ENCODE results near the gene HYAL1.

Gene HYAL1

DNA sequence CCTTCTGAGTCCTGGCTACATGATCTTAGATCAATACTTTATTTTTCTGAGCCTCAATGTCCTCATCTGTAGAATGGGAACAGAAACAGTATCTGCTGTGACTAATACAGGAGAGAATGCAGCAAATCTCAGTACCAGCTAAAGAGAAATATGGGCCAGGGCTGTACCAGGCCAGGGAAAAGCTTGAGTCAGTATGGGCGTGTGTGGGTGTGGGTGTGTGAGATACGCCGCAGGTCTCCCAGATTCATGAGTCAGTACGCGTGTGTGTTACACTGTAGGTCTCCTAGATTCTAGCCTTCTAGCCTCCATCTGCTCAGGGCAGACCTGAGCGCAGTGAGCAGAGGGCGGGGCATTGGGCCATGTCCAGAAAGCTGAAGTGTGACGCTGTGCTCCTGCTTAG is 52.2 kb downstream of the HYAL1 start:
- TF ChIP-seq, protein P1, sequence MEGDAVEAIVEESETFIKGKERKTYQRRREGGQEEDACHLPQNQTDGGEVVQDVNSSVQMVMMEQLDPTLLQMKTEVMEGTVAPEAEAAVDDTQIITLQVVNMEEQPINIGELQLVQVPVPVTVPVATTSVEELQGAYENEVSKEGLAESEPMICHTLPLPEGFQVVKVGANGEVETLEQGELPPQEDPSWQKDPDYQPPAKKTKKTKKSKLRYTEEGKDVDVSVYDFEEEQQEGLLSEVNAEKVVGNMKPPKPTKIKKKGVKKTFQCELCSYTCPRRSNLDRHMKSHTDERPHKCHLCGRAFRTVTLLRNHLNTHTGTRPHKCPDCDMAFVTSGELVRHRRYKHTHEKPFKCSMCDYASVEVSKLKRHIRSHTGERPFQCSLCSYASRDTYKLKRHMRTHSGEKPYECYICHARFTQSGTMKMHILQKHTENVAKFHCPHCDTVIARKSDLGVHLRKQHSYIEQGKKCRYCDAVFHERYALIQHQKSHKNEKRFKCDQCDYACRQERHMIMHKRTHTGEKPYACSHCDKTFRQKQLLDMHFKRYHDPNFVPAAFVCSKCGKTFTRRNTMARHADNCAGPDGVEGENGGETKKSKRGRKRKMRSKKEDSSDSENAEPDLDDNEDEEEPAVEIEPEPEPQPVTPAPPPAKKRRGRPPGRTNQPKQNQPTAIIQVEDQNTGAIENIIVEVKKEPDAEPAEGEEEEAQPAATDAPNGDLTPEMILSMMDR (IDR thresholded peaks at IDR 0.05; ENCODE audit: low read depth, low read length, missing control alignments) = no peak
- DNase-seq (ENCODE audit: extremely low read depth, low read depth) = no peak

DNA sequence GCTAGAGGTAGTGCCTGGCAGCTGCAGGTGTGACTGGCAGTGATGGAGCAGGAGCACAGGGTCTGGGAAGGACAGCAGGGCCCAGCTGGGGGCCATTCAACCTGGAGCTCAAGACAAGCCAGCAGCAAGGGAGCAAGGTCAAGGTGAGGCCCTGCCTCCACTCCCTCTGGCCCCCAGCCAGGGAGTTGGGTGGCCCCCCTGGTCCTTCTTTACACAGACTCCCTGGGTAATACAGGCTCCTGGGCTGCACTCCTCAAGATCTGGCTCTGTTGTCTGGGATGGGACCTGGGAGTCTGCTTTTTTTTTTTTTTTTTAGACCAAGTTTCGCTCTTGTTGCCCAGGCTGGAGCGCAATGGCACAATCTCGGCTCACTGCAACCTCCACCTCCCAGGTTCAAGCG is 52.9 kb downstream of the HYAL1 start:
- DNase-seq (ENCODE audit: extremely low read depth, low read depth) = no peak
- TF ChIP-seq, protein P1 (IDR thresholded peaks at IDR 0.05; ENCODE audit: low read depth, low read length, missing control alignments) = no peak
- H3K4me3 ChIP-seq (replicated peaks; ENCODE audit: low read depth, low read length) = no peak overlapping the region

More for the DNA sequence above, 52.2 kb downstream of the HYAL1 start:
- H3K4me3 ChIP-seq (replicated peaks; ENCODE audit: low read depth, low read length) = no peak overlapping the region
